Activated B cell treated with CpG ODN at 0.5 μM for 24 hours (primary cell): ENCODE results near the gene SLC6A11. TPM values are rescaled to one million over a fixed set of nuclear protein-coding genes. Genes with fewer than 3 reads are reported as not detected.

Experiments used
- ATAC-seq: fragments of 200-7000 bp; cut with Tn5 transposase; one replicate; pipeline ENCODE4 v1.10.0; 2021; ENCODE audit warnings: low read depth, mild to moderate bottlenecking, moderate library complexity
- CTCF ChIA-PET: fragments of 350-600 bp; sonication (Branson Sonifier 250); formaldehyde crosslinking; loops from one replicate; lab custom pipeline; 2021; ENCODE audit warnings: antibody characterized with exemption; lab: Charles Lee
- POLR2A ChIA-PET: fragments of 350-600 bp; sonication (Branson Sonifier 250); formaldehyde crosslinking; loops from one replicate; lab custom pipeline; 2021; ENCODE audit warnings: antibody characterized with exemption; lab: Charles Lee
- DNase-seq: peaks from one replicate; pipeline ENCODE4 v3.0.0; 2022
- H3K27ac Mint-ChIP-seq: one replicate; pipeline ENCODE4 v1.8.0; 2020; ENCODE audit warnings: mixed read lengths
- H3K27me3 Mint-ChIP-seq: one replicate; pipeline ENCODE4 v1.8.0; 2021; ENCODE audit warnings: mixed read lengths
- H3K36me3 Mint-ChIP-seq: one replicate; pipeline ENCODE4 v1.8.0; 2021; ENCODE audit warnings: low read depth, mixed read lengths
- H3K4me1 Mint-ChIP-seq: one replicate; pipeline ENCODE4 v1.8.0; 2021; ENCODE audit warnings: mixed read lengths
- H3K4me3 Mint-ChIP-seq: one replicate; pipeline ENCODE4 v1.8.0; 2020; ENCODE audit warnings: mild to moderate bottlenecking, mixed read lengths
- H3K9me3 Mint-ChIP-seq: one replicate; pipeline ENCODE4 v1.8.0; 2020; ENCODE audit warnings: mixed read lengths
- CTCF ChIP-seq: fragments of 200-600 bp; IDR thresholded peaks from one replicate; pipeline ENCODE4 v1.8.0; 2022; ENCODE audit warnings: antibody characterized with exemption, mild to moderate bottlenecking
- intact Hi-C: fragments of 100-400 bp; cut with micrococcal nuclease; formaldehyde crosslinking; loops from one replicate; pipeline ENCODE4 v1.15.1; 2024
- total RNA-seq: library from RNA; stranded (reverse); gene quantifications from 2 replicates; pipeline ENCODE4 v1.2.3, GENCODE V29; 2022

The SLC6A11 gene
- total RNA-seq, 1 donor from 2014 or later, result not detected

- ChIA-PET CTCF (no interaction called here), POLR2A (no interaction called here)
- DNase-seq, result no peak
- Mint-ChIP-seq H3K9me3 (no peaks in the 10 kb centered on the region), H3K27me3 (peaks cover 24% of the 10 kb centered on the region), H3K4me3 (no peak overlapping the region), H3K27ac (no peak overlapping the region), H3K4me1 (no peaks in the 10 kb centered on the region), H3K36me3 (no peaks in the 10 kb centered on the region)
- intact Hi-C loops, result no loop called here
- no peak for TF ChIP-seq CTCF
- no peak for ATAC-seq
These were observed 19.4 kb downstream of the SLC6A11 start for GRCh38 chr3:10835406-10835805.

GRCh38 chr3:10836676-10837075 is 20.6 kb downstream of the SLC6A11 start:
- no peak overlapping the region for H3K27ac Mint-ChIP-seq

GRCh38 chr3:10837849-10838248 is 21.8 kb downstream of the SLC6A11 start:
- intact Hi-C loops, result no loop called here
- peaks cover 24% of the 10 kb centered on the region for H3K27me3 Mint-ChIP-seq
- no peaks in the 10 kb centered on the region for H3K9me3 Mint-ChIP-seq
- H3K36me3 Mint-ChIP-seq, result no peaks in the 10 kb centered on the region
- ATAC-seq, result no peak
- H3K4me3 Mint-ChIP-seq, result no peak overlapping the region
- H3K27ac Mint-ChIP-seq, result no peak overlapping the region
- CTCF ChIA-PET, result no interaction called here
- POLR2A ChIA-PET, result no interaction called here
- no peaks in the 10 kb centered on the region for H3K4me1 Mint-ChIP-seq
- DNase-seq, result no peak
- no peak for TF ChIP-seq CTCF

More at GRCh38 chr3:10836676-10837075, 20.6 kb downstream of the SLC6A11 start:
- peaks cover 28% of the 10 kb centered on the region for H3K27me3 Mint-ChIP-seq
- no peak for TF ChIP-seq CTCF
- POLR2A ChIA-PET, result no interaction called here
- intact Hi-C loops, result no loop called here
- no peak for ATAC-seq
- DNase-seq, result no peak
- H3K36me3 Mint-ChIP-seq, result no peaks in the 10 kb centered on the region
- no peaks in the 10 kb centered on the region for H3K4me1 Mint-ChIP-seq
- no peak overlapping the region for H3K4me3 Mint-ChIP-seq
- no peaks in the 10 kb centered on the region for H3K9me3 Mint-ChIP-seq
- CTCF ChIA-PET, result no interaction called here

GRCh38 chr3:10839167-10839566 is 23.1 kb downstream of the SLC6A11 start:
- H3K9me3 Mint-ChIP-seq, result no peaks in the 10 kb centered on the region
- POLR2A ChIA-PET, result no interaction called here
- TF ChIP-seq CTCF, result no peak
- DNase-seq, result no peak
- no peak for ATAC-seq
- no peak overlapping the region for H3K4me3 Mint-ChIP-seq
- CTCF ChIA-PET, result no interaction called here
- no peaks in the 10 kb centered on the region for H3K36me3 Mint-ChIP-seq
- intact Hi-C loops, result no loop called here
- no peaks in the 10 kb centered on the region for H3K4me1 Mint-ChIP-seq
- peaks cover 25% of the 10 kb centered on the region for H3K27me3 Mint-ChIP-seq
- H3K27ac Mint-ChIP-seq, result no peak overlapping the region

- H3K4me1 Mint-ChIP-seq, result peaks cover 6% of the 10 kb centered on the region
- H3K4me3 Mint-ChIP-seq, result no peak overlapping the region
- H3K27me3 Mint-ChIP-seq, result peaks cover 23% of the 10 kb centered on the region
- no peak for ATAC-seq
- no peak overlapping the region for H3K27ac Mint-ChIP-seq
- TF ChIP-seq CTCF, result no peak
- no peaks in the 10 kb centered on the region for H3K9me3 Mint-ChIP-seq
- ChIA-PET CTCF (no interaction called here), POLR2A (no interaction called here)
- no peak for DNase-seq
- intact Hi-C loops, result no loop called here
- no peaks in the 10 kb centered on the region for H3K36me3 Mint-ChIP-seq
These were observed 25.1 kb downstream of the SLC6A11 start for GRCh38 chr3:10841100-10841499.
